HepG2 (cell line): ENCODE data around the gene RELB. TPM values are rescaled to one million over a fixed set of nuclear protein-coding genes. Genes with fewer than 3 reads are reported as not detected.

Experiments
- E2F2 ChIP-seq: sonication (generic); formaldehyde crosslinking; IDR thresholded peaks from 2 replicates; pipeline ENCODE4 v1.4.0; 2020; ENCODE audit warnings: missing genetic modification reagents, borderline replicate concordance
- FIP1L1 ChIP-seq: fragments of 200-400 bp; formaldehyde crosslinking; IDR thresholded peaks from 2 replicates; pipeline ENCODE4 v1.6.1; 2018; ENCODE audit warnings: low read depth, mild to moderate bottlenecking, low read length, moderate library complexity, borderline replicate concordance; ENCODE audit not compliant: insufficient read depth
- MED13 ChIP-seq: sonication (generic); formaldehyde crosslinking; IDR thresholded peaks from 2 replicates; pipeline ENCODE4 v1.5.0; 2020; ENCODE audit warnings: missing genetic modification reagents
- SALL1 ChIP-seq: sonication (generic); formaldehyde crosslinking; IDR thresholded peaks from 2 replicates; pipeline ENCODE4 v1.8.0; 2022; ENCODE audit warnings: mild to moderate bottlenecking, missing genetic modification reagents
- USF2 ChIP-seq, 2 experiments: sonication (generic) in 1 of 2; formaldehyde crosslinking in 1 of 2; IDR thresholded peaks; 2 replicates each; pipeline versions ENCODE4 v1.5.1 to v1.6.1; 2011 to 2020; ENCODE audit warnings: borderline replicate concordance in 1 of 2, low read depth in 1 of 2, low read length in 1 of 2, mild to moderate bottlenecking in 1 of 2, missing genetic modification reagents in 1 of 2, moderate library complexity in 1 of 2
- YY1 ChIP-seq: IDR thresholded peaks from 2 replicates; pipeline ENCODE4 v1.6.1; 2011; ENCODE audit warnings: low read length, low read depth, moderate library complexity, mild to moderate bottlenecking; ENCODE audit not compliant: insufficient read depth, insufficient replicate concordance
- ZBTB25 ChIP-seq: IDR thresholded peaks from 2 replicates; pipeline ENCODE4 v1.6.1; 2018; ENCODE audit warnings: missing genetic modification reagents
- ZNF20 ChIP-seq: sonication (generic); formaldehyde crosslinking; IDR thresholded peaks from 2 replicates; pipeline ENCODE4 v1.4.0; 2020; ENCODE audit warnings: mild to moderate bottlenecking, moderate library complexity, missing genetic modification reagents
- ZNF629 ChIP-seq: sonication (generic); formaldehyde crosslinking; conservative IDR thresholded peaks from 2 replicates; pipeline ENCODE4 v1.5.0; 2020; ENCODE audit warnings: missing genetic modification reagents
- ZNF670 ChIP-seq: sonication (generic); formaldehyde crosslinking; IDR thresholded peaks from 2 replicates; pipeline ENCODE4 v1.8.0; 2022; ENCODE audit warnings: mild to moderate bottlenecking, missing genetic modification reagents, borderline replicate concordance
- ZNF724P ChIP-seq: sonication (generic); formaldehyde crosslinking; IDR thresholded peaks from 2 replicates; pipeline ENCODE4 v1.8.0; 2022; ENCODE audit warnings: missing genetic modification reagents, borderline replicate concordance
- ZNF740 ChIP-seq: sonication (generic); formaldehyde crosslinking; IDR thresholded peaks from 2 replicates; pipeline ENCODE4 v1.4.0; 2020; ENCODE audit warnings: missing genetic modification reagents
- polyA plus RNA-seq, 8 experiments: library from polyadenylated mRNA; depleted of rRNA in 3 of 8; stranded (reverse) in 7 of 8; unstranded in 1 of 8; fragments of >200 nt; fragmentation: Illumina TruSeq in 4 of 8; extraction: Trizol in 4 of 8; gene quantifications; 2 replicates each; pipeline versions ENCODE4 v1.2.1 to v1.2.3, GENCODE V29; 2011 to 2016; ENCODE audit warnings: low read depth in 4 of 8, missing spikeins in 1 of 8, mixed read lengths in 1 of 8; ENCODE audit not compliant: insufficient read depth in 1 of 8
- total RNA-seq, 5 experiments: library from RNA; depleted of rRNA; stranded (reverse); fragments of >200 nt; fragmentation: Illumina TruSeq; extraction: Trizol; gene quantifications; 2 replicates each; pipeline ENCODE4 v1.2.3, GENCODE V29; 2016; ENCODE audit warnings: low read depth in 1 of 5
- TF ChIP-seq, protein P1 (sequence below): sonication (generic); formaldehyde crosslinking; IDR thresholded peaks from 2 replicates; pipeline ENCODE4 v1.4.0; 2020; ENCODE audit warnings: missing genetic modification reagents, borderline replicate concordance
- TF ChIP-seq, protein P2 (sequence below): sonication (generic); formaldehyde crosslinking; IDR thresholded peaks from 2 replicates; pipeline ENCODE4 v1.4.0; 2020; ENCODE audit warnings: mild to moderate bottlenecking, low read depth, missing genetic modification reagents

The RELB gene
- total and polyA plus RNA-seq, 2 of the 13 experiments (the other 11 are each of a cell fraction or from before 2014, with no cell fraction given) = 1.9 to 3.5 TPM

DNA sequence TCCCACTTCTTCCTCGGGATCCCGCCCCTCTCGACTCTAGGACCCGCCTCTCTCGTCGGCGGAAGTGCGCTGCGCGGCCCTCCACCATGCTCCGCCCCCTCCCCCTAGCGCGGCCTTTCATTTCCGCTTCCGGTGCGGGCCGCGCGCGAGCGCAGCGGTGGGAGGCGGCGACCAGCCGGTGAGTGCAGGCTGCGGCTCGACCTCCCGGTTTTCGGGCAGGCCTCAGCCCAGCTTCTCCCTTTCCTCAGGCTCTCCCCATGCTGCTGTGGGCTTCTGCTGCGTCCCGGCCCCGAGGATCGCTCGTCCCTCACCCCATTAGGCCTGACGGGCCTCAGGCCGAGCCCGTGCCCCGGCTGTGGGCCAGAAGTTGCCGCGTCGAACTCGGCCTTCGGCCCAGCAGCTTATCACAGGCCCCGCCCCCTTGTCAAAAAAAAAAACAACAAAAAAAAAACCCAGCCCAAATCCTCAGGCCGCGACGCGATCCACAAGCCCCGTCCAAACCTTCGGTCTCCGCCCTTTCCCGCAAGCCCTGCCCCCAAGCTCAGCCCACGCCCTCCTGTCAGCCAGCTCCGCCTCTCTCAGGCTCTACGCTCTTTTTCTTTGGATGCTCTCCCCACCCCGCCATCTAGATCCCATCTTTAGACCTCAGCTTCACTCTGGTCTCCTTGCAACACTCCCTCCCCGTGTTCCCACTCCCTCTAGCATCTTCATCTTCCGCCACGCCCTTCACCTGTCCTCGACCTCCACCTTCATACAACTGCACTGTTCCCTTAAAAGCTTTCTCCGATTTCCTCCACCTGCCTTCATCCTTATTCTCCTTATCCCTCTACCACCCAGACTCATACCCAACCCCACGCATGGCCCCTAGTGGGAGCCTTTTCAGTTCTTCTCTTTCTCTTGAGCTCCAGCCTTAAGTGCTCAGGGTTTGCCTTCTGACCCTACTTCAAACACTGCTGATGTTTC lies 37.9 kb downstream of the RELB start, which contains the start of gene CLASRP (continued):
- TF ChIP-seq E2F2 (CRISPR knock-in tag) = peak; percentile 53; the same call in 1 of the 2 replicates
- peak; percentile 80; the same call in 1 of the 2 replicates for TF ChIP-seq MED13 (CRISPR knock-in tag)
- TF ChIP-seq YY1 = no peak
- TF ChIP-seq, protein P1, sequence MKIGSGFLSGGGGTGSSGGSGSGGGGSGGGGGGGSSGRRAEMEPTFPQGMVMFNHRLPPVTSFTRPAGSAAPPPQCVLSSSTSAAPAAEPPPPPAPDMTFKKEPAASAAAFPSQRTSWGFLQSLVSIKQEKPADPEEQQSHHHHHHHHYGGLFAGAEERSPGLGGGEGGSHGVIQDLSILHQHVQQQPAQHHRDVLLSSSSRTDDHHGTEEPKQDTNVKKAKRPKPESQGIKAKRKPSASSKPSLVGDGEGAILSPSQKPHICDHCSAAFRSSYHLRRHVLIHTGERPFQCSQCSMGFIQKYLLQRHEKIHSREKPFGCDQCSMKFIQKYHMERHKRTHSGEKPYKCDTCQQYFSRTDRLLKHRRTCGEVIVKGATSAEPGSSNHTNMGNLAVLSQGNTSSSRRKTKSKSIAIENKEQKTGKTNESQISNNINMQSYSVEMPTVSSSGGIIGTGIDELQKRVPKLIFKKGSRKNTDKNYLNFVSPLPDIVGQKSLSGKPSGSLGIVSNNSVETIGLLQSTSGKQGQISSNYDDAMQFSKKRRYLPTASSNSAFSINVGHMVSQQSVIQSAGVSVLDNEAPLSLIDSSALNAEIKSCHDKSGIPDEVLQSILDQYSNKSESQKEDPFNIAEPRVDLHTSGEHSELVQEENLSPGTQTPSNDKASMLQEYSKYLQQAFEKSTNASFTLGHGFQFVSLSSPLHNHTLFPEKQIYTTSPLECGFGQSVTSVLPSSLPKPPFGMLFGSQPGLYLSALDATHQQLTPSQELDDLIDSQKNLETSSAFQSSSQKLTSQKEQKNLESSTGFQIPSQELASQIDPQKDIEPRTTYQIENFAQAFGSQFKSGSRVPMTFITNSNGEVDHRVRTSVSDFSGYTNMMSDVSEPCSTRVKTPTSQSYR (CRISPR knock-in tag) = peak; percentile 58
- TF ChIP-seq ZNF724P (CRISPR knock-in tag) = 0 out of 2 replicates have a peak, but pooled peaks have one; percentile 23
- TF ChIP-seq ZNF20 (CRISPR knock-in tag) = no peak
- TF ChIP-seq ZBTB25 = peak; percentile 40; the same call in 1 of the 2 replicates
- TF ChIP-seq SALL1 = peak; percentile 53
- peak; percentile 77; the same call in 1 of the 2 replicates for TF ChIP-seq ZNF670 (CRISPR knock-in tag)
- no peak for TF ChIP-seq USF2 (IDR thresholded peaks at IDR 0.05; ENCODE audit: low read depth, low read length)
- no peak for TF ChIP-seq USF2 (CRISPR knock-in tag; IDR thresholded peaks at IDR 0.05; ENCODE audit: borderline replicate concordance)
- TF ChIP-seq FIP1L1 = no peak
- TF ChIP-seq ZNF740 (CRISPR knock-in tag) = no peak
- TF ChIP-seq, protein P2, sequence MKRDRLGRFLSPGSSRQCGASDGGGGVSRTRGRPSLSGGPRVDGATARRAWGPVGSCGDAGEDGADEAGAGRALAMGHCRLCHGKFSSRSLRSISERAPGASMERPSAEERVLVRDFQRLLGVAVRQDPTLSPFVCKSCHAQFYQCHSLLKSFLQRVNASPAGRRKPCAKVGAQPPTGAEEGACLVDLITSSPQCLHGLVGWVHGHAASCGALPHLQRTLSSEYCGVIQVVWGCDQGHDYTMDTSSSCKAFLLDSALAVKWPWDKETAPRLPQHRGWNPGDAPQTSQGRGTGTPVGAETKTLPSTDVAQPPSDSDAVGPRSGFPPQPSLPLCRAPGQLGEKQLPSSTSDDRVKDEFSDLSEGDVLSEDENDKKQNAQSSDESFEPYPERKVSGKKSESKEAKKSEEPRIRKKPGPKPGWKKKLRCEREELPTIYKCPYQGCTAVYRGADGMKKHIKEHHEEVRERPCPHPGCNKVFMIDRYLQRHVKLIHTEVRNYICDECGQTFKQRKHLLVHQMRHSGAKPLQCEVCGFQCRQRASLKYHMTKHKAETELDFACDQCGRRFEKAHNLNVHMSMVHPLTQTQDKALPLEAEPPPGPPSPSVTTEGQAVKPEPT (CRISPR knock-in tag) = no peak
- TF ChIP-seq ZNF629 (CRISPR knock-in tag) = no peak; the same call in 1 of the 2 replicates
